PC-9 (cell line): ENCODE measurements around the gene CMBL.

ENCODE experiments used
- EZH2 ChIP-seq: fragments of 200-600 bp; sonication (generic); IDR thresholded peaks from 2 replicates; pipeline ENCODE4 v1.8.0; 2017; ENCODE audit warnings: antibody characterized with exemption, low read depth
- TF ChIP-seq, protein P1 (sequence below): fragments of 200-600 bp; sonication (generic); conservative IDR thresholded peaks from 2 replicates; pipeline ENCODE4 v1.6.1; 2017; ENCODE audit warnings: mixed run types, antibody characterized with exemption, mild to moderate bottlenecking, moderate library complexity

DNA sequence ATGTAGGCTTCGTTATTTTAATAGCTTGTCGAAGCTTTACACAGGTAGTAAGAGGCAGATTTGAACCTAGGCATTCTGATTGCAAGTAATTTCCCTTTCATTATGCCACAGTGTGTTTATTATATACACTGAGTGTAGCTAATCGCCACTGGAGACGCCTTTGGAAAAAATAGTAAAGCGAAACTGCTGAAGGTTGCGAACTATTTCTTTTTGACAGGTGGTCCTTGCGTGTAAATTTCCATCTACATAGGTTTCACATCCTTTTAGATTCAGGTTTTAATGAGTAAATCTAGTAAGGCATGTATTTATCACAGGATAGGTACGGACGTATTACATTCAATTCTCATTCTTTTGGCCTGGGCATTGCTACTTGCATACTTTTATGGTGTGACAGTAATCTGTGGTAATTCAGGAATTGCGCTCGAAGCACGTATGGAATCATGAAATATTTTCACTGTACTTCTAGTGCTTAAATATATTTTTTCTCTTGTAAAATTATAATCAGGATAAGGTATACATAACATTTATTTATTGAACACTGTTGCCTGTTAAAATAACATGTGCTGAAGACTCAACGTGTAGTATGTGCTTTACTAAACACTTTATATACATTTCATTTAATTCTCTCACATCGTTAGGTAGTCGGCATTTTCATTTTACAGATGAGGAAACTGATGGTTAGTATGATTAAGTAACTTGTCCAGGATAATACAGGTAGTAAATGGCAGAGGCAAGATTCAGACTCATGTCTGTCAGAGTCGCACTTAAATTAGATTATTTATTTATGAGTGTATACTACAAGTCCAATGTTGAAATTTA, 47.6 kb upstream of the CMBL start:
- TF ChIP-seq, protein P1, sequence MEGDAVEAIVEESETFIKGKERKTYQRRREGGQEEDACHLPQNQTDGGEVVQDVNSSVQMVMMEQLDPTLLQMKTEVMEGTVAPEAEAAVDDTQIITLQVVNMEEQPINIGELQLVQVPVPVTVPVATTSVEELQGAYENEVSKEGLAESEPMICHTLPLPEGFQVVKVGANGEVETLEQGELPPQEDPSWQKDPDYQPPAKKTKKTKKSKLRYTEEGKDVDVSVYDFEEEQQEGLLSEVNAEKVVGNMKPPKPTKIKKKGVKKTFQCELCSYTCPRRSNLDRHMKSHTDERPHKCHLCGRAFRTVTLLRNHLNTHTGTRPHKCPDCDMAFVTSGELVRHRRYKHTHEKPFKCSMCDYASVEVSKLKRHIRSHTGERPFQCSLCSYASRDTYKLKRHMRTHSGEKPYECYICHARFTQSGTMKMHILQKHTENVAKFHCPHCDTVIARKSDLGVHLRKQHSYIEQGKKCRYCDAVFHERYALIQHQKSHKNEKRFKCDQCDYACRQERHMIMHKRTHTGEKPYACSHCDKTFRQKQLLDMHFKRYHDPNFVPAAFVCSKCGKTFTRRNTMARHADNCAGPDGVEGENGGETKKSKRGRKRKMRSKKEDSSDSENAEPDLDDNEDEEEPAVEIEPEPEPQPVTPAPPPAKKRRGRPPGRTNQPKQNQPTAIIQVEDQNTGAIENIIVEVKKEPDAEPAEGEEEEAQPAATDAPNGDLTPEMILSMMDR: no peak
- TF ChIP-seq EZH2: no peak
